Heart left ventricle (tissue), 13 donors: ENCODE measurements around the gene PYURF.
"Not testable (repeated sequence)": the region's sequence is repeated elsewhere in the genome, so short reads cannot be mapped to it uniquely, and the experiment has no call there.

Source experiments
- CTCF ChIP-seq, 12 donors: fragments of 200-600 bp; sonication (generic) in 4 of 12; IDR thresholded peaks; one replicate each; pipeline versions ENCODE4 v1.5.0 to v1.8.0; 2018 to 2022; ENCODE audit warnings: antibody characterized with exemption in 12 of 12, mild to moderate bottlenecking in 5 of 12
- POLR2A ChIP-seq, 2 donors: fragments of 450-650 bp; IDR thresholded peaks; one replicate each; pipeline ENCODE4 v1.6.1; 2017; ENCODE audit warnings: antibody characterized with exemption in 2 of 2, mild to moderate bottlenecking in 2 of 2, moderate library complexity in 2 of 2
- donor health status: ischemic (EF 13 %, LVEDD 7.1; RV severe dilation, severe dysfunction).
- donor health status: DM: no; HTN: yes; CAD: no.
- donor health status: DM: no; HTN: no; CAD: no.
- donor health status: ischemic (EF 25% LVEDD 6.9; RV normal size, moderate dysfunction).
- donor health status: ischemic (EF 25% LVEDD 5.7; RV mildly dilated, moderate dysfunction).
- donor health status: ischemic (EF 35%, LVEDD 5.7; RV mildly dilated, moderate dysfunction).
- donor health status: nonischemic (EF 11% LVEDD 7.7; RV severe dilation, severe dysfunction).
- donor health status: DM: yes; HTN: yes; CAD: no.
- donor health status: PGD.
- donor health status: ischemic (EF 29% LVEDD 5.4; RV normal size, mild dysfunction).
- donor health status: nonischemic (EF 23%, LVEDD 6.1; RV moderate dilation, normal function).

GRCh38 chr4:88539322-88540068, 15.9 kb upstream of the PYURF start:
- peak; percentile 60 to 83 (median 74) for TF ChIP-seq CTCF (IDR thresholded peaks at IDR 0.05)
- TF ChIP-seq POLR2A (IDR thresholded peaks at IDR 0.05) = not testable (repeated sequence)
